ENCODE results near the gene ADH1B. TPM values are rescaled to one million over a fixed set of nuclear protein-coding genes. Genes with fewer than 3 reads are reported as not detected.
A peak's percentile ranks its signal among the peaks of the same experiment; 100 is the strongest.
"Not testable (repeated sequence)": the region's sequence is repeated elsewhere in the genome, so short reads cannot be mapped to it uniquely, and the experiment has no call there.

The ADH1B gene
- total and polyA plus RNA-seq, 2 donors, result 0.76 to 58.8 TPM

GRCh38 chr4:99334880-99335279 is 13.7 kb upstream of the ADH1B start:
- Histone ChIP-seq H3K9me3 (ENCODE audit: control insufficient read depth in 2 of 2, insufficient read depth in 1 of 2, low read length in 1 of 2) (no peaks in the 10 kb centered on the region), H3K36me3 (ENCODE audit: control insufficient read depth in 2 of 2, insufficient read depth in 2 of 2, low read length in 1 of 2) (no peaks in the 10 kb centered on the region), H3K27ac (ENCODE audit: low read depth in 1 of 2, low read length in 1 of 2) (no peak overlapping the region), H3K27me3 (ENCODE audit: control insufficient read depth in 2 of 2, insufficient read depth in 1 of 2, low read length in 1 of 2) (no peaks in the 10 kb centered on the region), H3K4me1 (ENCODE audit: control insufficient read depth in 2 of 2, insufficient read depth in 2 of 2, low read length in 2 of 2) (no peaks in the 10 kb centered on the region), H3K4me3 (ENCODE audit: low read length in 2 of 2) (no peak overlapping the region)
- DNase-seq (ENCODE audit: low read depth in 6 of 9, low spot score in 9 of 9), result no peak
- 84% methylated on average over 1 of the region's 1 CpG for WGBS

GRCh38 chr4:99330648-99331047 is 9.4 kb upstream of the ADH1B start:
- Histone ChIP-seq H3K4me3 (ENCODE audit: low read length in 2 of 2) (no peak overlapping the region), H3K36me3 (ENCODE audit: control insufficient read depth in 2 of 2, insufficient read depth in 2 of 2, low read length in 1 of 2) (no peaks in the 10 kb centered on the region), H3K27ac (ENCODE audit: low read depth in 1 of 2, low read length in 1 of 2) (no peak overlapping the region), H3K27me3 (ENCODE audit: control insufficient read depth in 2 of 2, insufficient read depth in 1 of 2, low read length in 1 of 2) (no peaks in the 10 kb centered on the region), H3K9me3 (ENCODE audit: control insufficient read depth in 2 of 2, insufficient read depth in 1 of 2, low read length in 1 of 2) (peaks cover 0 to 4% of the 10 kb centered on the region in 2 donors), H3K4me1 (ENCODE audit: control insufficient read depth in 2 of 2, insufficient read depth in 2 of 2, low read length in 2 of 2) (no peaks in the 10 kb centered on the region)
- WGBS, result 98% methylated on average over 3 of the region's 3 CpGs
- DNase-seq (ENCODE audit: low read depth in 6 of 9, low spot score in 9 of 9), result no peak

- 92% methylated on average over 2 of the region's 2 CpGs for WGBS
- H3K4me1 ChIP-seq (ENCODE audit: control insufficient read depth in 2 of 2, insufficient read depth in 2 of 2, low read length in 2 of 2), result no peaks in the 10 kb centered on the region
- H3K27ac ChIP-seq (ENCODE audit: low read depth in 1 of 2, low read length in 1 of 2), result no peak overlapping the region
These were observed 8.7 kb upstream of the ADH1B start for GRCh38 chr4:99329876-99330275.

GRCh38 chr4:99324979-99325378 is 3.8 kb upstream of the ADH1B start:
- no peaks in the 10 kb centered on the region for H3K36me3 ChIP-seq (ENCODE audit: control insufficient read depth in 2 of 2, insufficient read depth in 2 of 2, low read length in 1 of 2)
- 88% methylated on average over 3 of the region's 3 CpGs for WGBS
- H3K9me3 ChIP-seq (ENCODE audit: control insufficient read depth in 2 of 2, insufficient read depth in 1 of 2, low read length in 1 of 2), result peaks cover 0 to 4% of the 10 kb centered on the region in 2 donors
- H3K4me1 ChIP-seq (ENCODE audit: control insufficient read depth in 2 of 2, insufficient read depth in 2 of 2, low read length in 2 of 2), result no peaks in the 10 kb centered on the region
- no peak for DNase-seq (ENCODE audit: low read depth in 6 of 9, low spot score in 9 of 9)
- no peak overlapping the region for H3K4me3 ChIP-seq (ENCODE audit: low read length in 2 of 2)
- H3K27me3 ChIP-seq (ENCODE audit: control insufficient read depth in 2 of 2, insufficient read depth in 1 of 2, low read length in 1 of 2), result no peaks in the 10 kb centered on the region
- H3K27ac ChIP-seq (ENCODE audit: low read depth in 1 of 2, low read length in 1 of 2), result no peak overlapping the region

More at GRCh38 chr4:99329876-99330275, 8.7 kb upstream of the ADH1B start:
- Histone ChIP-seq H3K4me3 (ENCODE audit: low read length in 2 of 2) (no peak overlapping the region), H3K27me3 (ENCODE audit: control insufficient read depth in 2 of 2, insufficient read depth in 1 of 2, low read length in 1 of 2) (no peaks in the 10 kb centered on the region), H3K36me3 (ENCODE audit: control insufficient read depth in 2 of 2, insufficient read depth in 2 of 2, low read length in 1 of 2) (no peaks in the 10 kb centered on the region), H3K9me3 (ENCODE audit: control insufficient read depth in 2 of 2, insufficient read depth in 1 of 2, low read length in 1 of 2) (peaks cover 0 to 4% of the 10 kb centered on the region in 2 donors)
- no peak for DNase-seq (ENCODE audit: low read depth in 6 of 9, low spot score in 9 of 9)

GRCh38 chr4:99324361-99324760 is 3.2 kb upstream of the ADH1B start:
- peaks cover 0 to 4% of the 10 kb centered on the region in 2 donors for H3K9me3 ChIP-seq (ENCODE audit: control insufficient read depth in 2 of 2, insufficient read depth in 1 of 2, low read length in 1 of 2)
- no peak overlapping the region for H3K27ac ChIP-seq (ENCODE audit: low read depth in 1 of 2, low read length in 1 of 2)
- H3K27me3 ChIP-seq (ENCODE audit: control insufficient read depth in 2 of 2, insufficient read depth in 1 of 2, low read length in 1 of 2), result no peaks in the 10 kb centered on the region
- H3K4me3 ChIP-seq (ENCODE audit: low read length in 2 of 2), result no peak overlapping the region
- no peak for DNase-seq (ENCODE audit: low read depth in 6 of 9, low spot score in 9 of 9)
- H3K36me3 ChIP-seq (ENCODE audit: control insufficient read depth in 2 of 2, insufficient read depth in 2 of 2, low read length in 1 of 2), result no peaks in the 10 kb centered on the region
- 77% methylated on average over 1 of the region's 1 CpG for WGBS
- no peaks in the 10 kb centered on the region for H3K4me1 ChIP-seq (ENCODE audit: control insufficient read depth in 2 of 2, insufficient read depth in 2 of 2, low read length in 2 of 2)

GRCh38 chr4:99323756-99324155 is 2.6 kb upstream of the ADH1B start:
- Histone ChIP-seq H3K27ac (ENCODE audit: low read depth in 1 of 2, low read length in 1 of 2) (peak overlapping the region in 1 of 2 donors; percentile 26), H3K4me1 (ENCODE audit: control insufficient read depth in 2 of 2, insufficient read depth in 2 of 2, low read length in 2 of 2) (no peaks in the 10 kb centered on the region), H3K9me3 (ENCODE audit: control insufficient read depth in 2 of 2, insufficient read depth in 1 of 2, low read length in 1 of 2) (peaks cover 0 to 4% of the 10 kb centered on the region in 2 donors), H3K36me3 (ENCODE audit: control insufficient read depth in 2 of 2, insufficient read depth in 2 of 2, low read length in 1 of 2) (no peaks in the 10 kb centered on the region), H3K4me3 (ENCODE audit: low read length in 2 of 2) (no peak overlapping the region), H3K27me3 (ENCODE audit: control insufficient read depth in 2 of 2, insufficient read depth in 1 of 2, low read length in 1 of 2) (no peaks in the 10 kb centered on the region)
- DNase-seq (ENCODE audit: low read depth in 6 of 9, low spot score in 9 of 9), result no peak
- WGBS, result 95% methylated on average over 1 of the region's 1 CpG

- DNase-seq (ENCODE audit: low read depth in 6 of 9, low spot score in 9 of 9); H3K9me3 ChIP-seq (ENCODE audit: control insufficient read depth in 2 of 2, insufficient read depth in 1 of 2, low read length in 1 of 2); H3K27ac ChIP-seq (ENCODE audit: low read depth in 1 of 2, low read length in 1 of 2); H3K4me1 ChIP-seq (ENCODE audit: control insufficient read depth in 2 of 2, insufficient read depth in 2 of 2, low read length in 2 of 2); H3K36me3 ChIP-seq (ENCODE audit: control insufficient read depth in 2 of 2, insufficient read depth in 2 of 2, low read length in 1 of 2); H3K4me3 ChIP-seq (ENCODE audit: low read length in 2 of 2); H3K27me3 ChIP-seq (ENCODE audit: control insufficient read depth in 2 of 2, insufficient read depth in 1 of 2, low read length in 1 of 2): not testable (repeated sequence)
- WGBS, result 92% methylated on average over 8 of the region's 8 CpGs
These were observed 3.4 kb downstream of the ADH1B start for GRCh38 chr4:99317811-99318210.

GRCh38 chr4:99317354-99317753 is 3.8 kb downstream of the ADH1B start:
- Histone ChIP-seq H3K4me3 (ENCODE audit: low read length in 2 of 2) (no peak overlapping the region), H3K27ac (ENCODE audit: low read depth in 1 of 2, low read length in 1 of 2) (no peak overlapping the region), H3K9me3 (ENCODE audit: control insufficient read depth in 2 of 2, insufficient read depth in 1 of 2, low read length in 1 of 2) (no peaks in the 10 kb centered on the region), H3K36me3 (ENCODE audit: control insufficient read depth in 2 of 2, insufficient read depth in 2 of 2, low read length in 1 of 2) (no peaks in the 10 kb centered on the region), H3K27me3 (ENCODE audit: control insufficient read depth in 2 of 2, insufficient read depth in 1 of 2, low read length in 1 of 2) (no peaks in the 10 kb centered on the region), H3K4me1 (ENCODE audit: control insufficient read depth in 2 of 2, insufficient read depth in 2 of 2, low read length in 2 of 2) (no peaks in the 10 kb centered on the region)
- no peak for DNase-seq (ENCODE audit: low read depth in 6 of 9, low spot score in 9 of 9)
- WGBS, result 94% methylated on average over 3 of the region's 3 CpGs

GRCh38 chr4:99315839-99316238 is 5.4 kb downstream of the ADH1B start:
- Histone ChIP-seq H3K27ac (ENCODE audit: low read depth in 1 of 2, low read length in 1 of 2) (no peak overlapping the region), H3K36me3 (ENCODE audit: control insufficient read depth in 2 of 2, insufficient read depth in 2 of 2, low read length in 1 of 2) (no peaks in the 10 kb centered on the region), H3K4me3 (ENCODE audit: low read length in 2 of 2) (no peak overlapping the region), H3K4me1 (ENCODE audit: control insufficient read depth in 2 of 2, insufficient read depth in 2 of 2, low read length in 2 of 2) (no peaks in the 10 kb centered on the region), H3K27me3 (ENCODE audit: control insufficient read depth in 2 of 2, insufficient read depth in 1 of 2, low read length in 1 of 2) (no peaks in the 10 kb centered on the region), H3K9me3 (ENCODE audit: control insufficient read depth in 2 of 2, insufficient read depth in 1 of 2, low read length in 1 of 2) (no peaks in the 10 kb centered on the region)
- 83% methylated on average over 6 of the region's 6 CpGs for WGBS
- DNase-seq (ENCODE audit: low read depth in 6 of 9, low spot score in 9 of 9), result no peak

GRCh38 chr4:99314211-99314610 is 7.0 kb downstream of the ADH1B start:
- Histone ChIP-seq H3K4me3 (ENCODE audit: low read length in 2 of 2) (no peak overlapping the region), H3K27me3 (ENCODE audit: control insufficient read depth in 2 of 2, insufficient read depth in 1 of 2, low read length in 1 of 2) (no peaks in the 10 kb centered on the region), H3K36me3 (ENCODE audit: control insufficient read depth in 2 of 2, insufficient read depth in 2 of 2, low read length in 1 of 2) (no peaks in the 10 kb centered on the region), H3K4me1 (ENCODE audit: control insufficient read depth in 2 of 2, insufficient read depth in 2 of 2, low read length in 2 of 2) (no peaks in the 10 kb centered on the region), H3K27ac (ENCODE audit: low read depth in 1 of 2, low read length in 1 of 2) (no peak overlapping the region), H3K9me3 (ENCODE audit: control insufficient read depth in 2 of 2, insufficient read depth in 1 of 2, low read length in 1 of 2) (no peaks in the 10 kb centered on the region)
- DNase-seq (ENCODE audit: low read depth in 6 of 9, low spot score in 9 of 9), result no peak
- 98% methylated on average over 1 of the region's 1 CpG for WGBS
